ENCODE results near the gene HNRNPR. TPM values are rescaled to one million over a fixed set of nuclear protein-coding genes. Genes with fewer than 3 reads are reported as not detected.
"Not testable (repeated sequence)": the region's sequence is repeated elsewhere in the genome, so short reads cannot be mapped to it uniquely, and the experiment has no call there.

Gene HNRNPR
- total RNA-seq, 2 donors from 2014 or later, result 40.5 to 51.6 TPM

- DNase-seq (ENCODE audit: low spot score), result no peak
- Histone ChIP-seq H3K4me1 (peaks cover 0 to 9% of the 10 kb centered on the region in 2 donors), H3K27ac (no peak overlapping the region), H3K4me3 (no peak overlapping the region), H3K9me3 (no peaks in the 10 kb centered on the region), H3K36me3 (peaks cover 8% of the 10 kb centered on the region), H3K27me3 (no peaks in the 10 kb centered on the region)
- no peak for TF ChIP-seq CTCF (IDR thresholded peaks at IDR 0.05)
Observed at GRCh38 chr1:23385119-23385621, 41.1 kb upstream of the HNRNPR start.

- no peaks in the 10 kb centered on the region for H3K9me3 ChIP-seq
- DNase-seq (ENCODE audit: low spot score), result no peak
- H3K4me1 ChIP-seq, result peaks cover 0 to 9% of the 10 kb centered on the region in 2 donors
- H3K27me3 ChIP-seq, result no peaks in the 10 kb centered on the region
- H3K27ac ChIP-seq, result no peak overlapping the region
- H3K4me3 ChIP-seq, result no peak overlapping the region
- TF ChIP-seq CTCF (IDR thresholded peaks at IDR 0.05), result no peak
- peaks cover 8% of the 10 kb centered on the region for H3K36me3 ChIP-seq
Observed at GRCh38 chr1:23384312-23385058, 40.4 kb upstream of the HNRNPR start.

- Histone ChIP-seq H3K4me3 (no peak overlapping the region), H3K27ac (no peak overlapping the region), H3K36me3 (peaks cover 8% of the 10 kb centered on the region), H3K9me3 (no peaks in the 10 kb centered on the region), H3K4me1 (peaks cover 0 to 9% of the 10 kb centered on the region in 2 donors), H3K27me3 (no peaks in the 10 kb centered on the region)
- no peak for DNase-seq (ENCODE audit: low spot score)
- TF ChIP-seq CTCF (IDR thresholded peaks at IDR 0.05), result no peak
Observed at GRCh38 chr1:23383577-23384311, 39.7 kb upstream of the HNRNPR start.

GRCh38 chr1:23381233-23381885 lies 37.3 kb upstream of the HNRNPR start:
- Histone ChIP-seq H3K36me3 (peaks cover 8% of the 10 kb centered on the region), H3K9me3 (no peaks in the 10 kb centered on the region), H3K4me1 (peaks cover 0 to 9% of the 10 kb centered on the region in 2 donors), H3K27ac (no peak overlapping the region), H3K4me3 (no peak overlapping the region), H3K27me3 (no peaks in the 10 kb centered on the region)
- no peak for TF ChIP-seq CTCF (IDR thresholded peaks at IDR 0.05)
- DNase-seq (ENCODE audit: low spot score), result no peak

- no peaks in the 10 kb centered on the region for H3K9me3 ChIP-seq
- no peak for DNase-seq (ENCODE audit: low spot score)
- H3K4me3 ChIP-seq, result no peak overlapping the region
- H3K36me3 ChIP-seq, result peaks cover 8% of the 10 kb centered on the region
- peaks cover 0 to 9% of the 10 kb centered on the region in 2 donors for H3K4me1 ChIP-seq
- H3K27me3 ChIP-seq, result no peaks in the 10 kb centered on the region
- TF ChIP-seq CTCF (IDR thresholded peaks at IDR 0.05), result no peak
- no peak overlapping the region for H3K27ac ChIP-seq
Observed at GRCh38 chr1:23380719-23381118, 36.6 kb upstream of the HNRNPR start.

- H3K4me3 ChIP-seq; H3K27ac ChIP-seq; H3K9me3 ChIP-seq; H3K27me3 ChIP-seq; H3K36me3 ChIP-seq; H3K4me1 ChIP-seq; DNase-seq (ENCODE audit: low spot score): not testable (repeated sequence)
Observed at GRCh38 chr1:23380236-23380635, 36.2 kb upstream of the HNRNPR start.

Measured in right atrium auricular region (tissue), 2 donors.